Stimulated activated CD8-positive, alpha-beta memory T cell treated with anti-CD3 and anti-CD28 coated beads, Interleukin-4, amount 100 ng/mL, for 1 hour (primary cell): ENCODE data around the gene STK17B.

Experiments
- DNase-seq, 2 donors: peaks; one replicate each; pipeline ENCODE4 v3.0.0-alpha.2; 2020; ENCODE audit warnings: low read depth in 2 of 2, low spot score in 1 of 2

STK17B gene

DNA sequence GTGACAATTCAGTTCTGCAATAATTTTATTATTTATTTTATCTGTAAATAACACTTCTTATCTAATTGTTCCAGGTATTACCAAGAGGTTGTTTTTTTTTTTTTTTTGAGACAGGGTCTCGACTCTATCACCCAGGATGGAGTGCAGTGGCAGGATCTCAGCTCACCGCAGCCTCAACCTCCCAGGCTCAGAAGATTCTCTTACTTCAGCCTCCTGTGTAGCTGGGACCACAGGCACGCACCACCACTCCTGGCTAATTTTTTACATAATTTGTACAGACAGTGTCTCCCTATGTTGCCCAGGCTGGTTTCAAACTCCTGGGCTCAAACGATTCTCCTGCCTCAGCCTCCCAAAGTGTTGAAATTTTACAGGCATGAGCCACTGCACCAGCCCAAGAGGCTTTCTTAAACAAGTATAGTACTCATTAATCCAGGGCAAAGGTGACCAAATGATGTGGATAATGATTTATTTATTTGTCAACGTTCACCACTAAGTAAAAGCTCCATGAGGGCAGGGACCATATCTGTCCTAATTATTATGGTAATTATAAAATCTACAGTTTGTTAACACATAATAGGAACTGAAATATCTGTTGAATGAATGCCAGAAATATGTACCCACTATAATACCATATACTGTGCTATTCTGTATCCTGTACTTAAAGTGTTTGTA is 12.0 kb downstream of the STK17B start:
- no peak for DNase-seq

DNA sequence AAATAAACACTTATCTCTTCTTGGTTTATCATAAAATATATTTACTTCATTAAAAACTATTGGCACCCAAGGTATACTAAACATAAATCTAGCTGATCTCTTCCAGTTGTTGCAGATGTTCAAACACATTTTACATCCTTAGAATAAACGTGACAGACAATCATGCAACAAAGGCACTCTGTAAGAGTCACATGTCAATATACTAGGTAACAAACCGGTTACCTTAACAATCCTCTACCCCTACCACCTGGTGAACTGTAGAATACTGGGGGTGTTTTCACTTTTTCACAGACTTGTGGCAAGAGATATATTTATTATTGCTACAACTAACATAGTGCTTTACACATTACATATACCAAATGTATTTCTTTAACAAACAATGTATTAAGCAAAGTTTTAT is 15.8 kb downstream of the STK17B start:
- DNase-seq, result no peak

DNA sequence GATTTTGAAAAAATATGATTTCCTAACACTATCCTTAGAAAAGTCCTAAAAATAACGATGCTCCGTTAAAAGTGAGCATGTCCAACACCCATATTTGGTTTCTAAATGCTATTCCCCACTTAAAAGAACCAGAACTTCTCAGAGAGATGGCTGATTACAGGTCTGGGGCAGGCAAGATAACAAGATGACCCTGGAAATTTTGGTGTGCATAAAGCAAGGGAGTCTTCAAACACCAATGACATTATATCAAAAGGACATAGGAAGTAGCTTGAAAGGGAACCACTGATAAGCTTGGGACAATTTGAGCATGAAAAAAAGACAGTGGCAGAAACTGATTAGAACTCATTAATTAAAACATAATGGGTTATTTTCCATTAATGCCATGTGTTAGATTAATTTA is 17.9 kb downstream of the STK17B start:
- no peak for DNase-seq

DNA sequence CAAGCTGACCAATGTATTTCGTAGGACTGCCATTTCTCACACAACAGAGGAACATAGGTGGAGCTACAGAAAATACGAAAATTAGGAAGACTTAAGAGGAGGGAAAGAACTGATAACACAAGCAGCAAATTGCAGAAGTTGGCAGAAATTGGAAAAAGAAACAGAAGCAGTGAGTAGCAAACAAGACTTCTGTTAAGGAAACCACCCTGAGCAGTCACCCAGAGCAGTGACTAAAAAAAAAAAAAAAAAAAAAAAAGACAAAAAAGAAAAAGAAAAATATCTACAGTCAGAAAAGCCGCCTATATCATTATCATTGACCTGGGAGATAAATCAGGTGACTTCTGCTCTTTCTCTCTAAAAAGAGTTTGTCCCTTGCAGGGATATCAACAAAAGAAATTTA is 21.4 kb downstream of the STK17B start:
- no peak for DNase-seq

DNA sequence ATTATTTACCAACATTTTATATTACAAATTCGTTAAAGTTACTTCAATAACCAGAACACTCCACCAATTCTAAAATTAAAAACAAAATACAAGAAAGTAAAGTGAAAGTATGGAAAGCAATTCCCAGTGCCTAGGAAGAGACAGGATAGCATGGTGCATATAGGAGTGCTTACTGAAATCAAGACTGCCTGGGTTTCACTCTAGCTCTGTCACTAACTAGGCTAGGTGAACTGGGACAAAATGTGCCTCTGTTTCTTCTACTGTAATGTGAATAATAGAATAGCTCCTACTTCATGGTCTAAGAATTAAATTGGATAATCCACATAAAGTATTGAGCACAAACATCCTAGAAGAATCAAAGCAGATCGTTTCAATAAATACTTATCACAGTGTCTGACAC is 22.6 kb downstream of the STK17B start:
- DNase-seq, result no peak

DNA sequence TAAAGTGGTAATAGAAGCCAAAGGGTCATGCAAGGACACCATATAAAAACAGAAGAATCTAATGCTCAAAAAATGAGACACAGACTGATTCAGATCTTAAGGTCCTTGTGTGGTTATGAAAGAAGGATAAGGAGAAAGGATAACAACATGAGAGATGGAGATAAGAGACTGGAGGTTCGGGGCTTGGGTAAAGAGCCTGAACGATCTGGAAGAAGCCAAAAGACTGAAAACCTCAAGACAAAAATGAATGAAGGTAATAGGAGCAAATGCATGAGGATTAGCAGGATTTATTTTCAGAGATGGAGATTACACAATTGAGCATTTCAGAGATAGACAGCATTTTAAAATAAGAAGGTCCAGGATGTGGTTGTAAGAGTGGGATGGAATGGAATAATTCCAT is 26.1 kb downstream of the STK17B start:
- DNase-seq, result no peak

DNA sequence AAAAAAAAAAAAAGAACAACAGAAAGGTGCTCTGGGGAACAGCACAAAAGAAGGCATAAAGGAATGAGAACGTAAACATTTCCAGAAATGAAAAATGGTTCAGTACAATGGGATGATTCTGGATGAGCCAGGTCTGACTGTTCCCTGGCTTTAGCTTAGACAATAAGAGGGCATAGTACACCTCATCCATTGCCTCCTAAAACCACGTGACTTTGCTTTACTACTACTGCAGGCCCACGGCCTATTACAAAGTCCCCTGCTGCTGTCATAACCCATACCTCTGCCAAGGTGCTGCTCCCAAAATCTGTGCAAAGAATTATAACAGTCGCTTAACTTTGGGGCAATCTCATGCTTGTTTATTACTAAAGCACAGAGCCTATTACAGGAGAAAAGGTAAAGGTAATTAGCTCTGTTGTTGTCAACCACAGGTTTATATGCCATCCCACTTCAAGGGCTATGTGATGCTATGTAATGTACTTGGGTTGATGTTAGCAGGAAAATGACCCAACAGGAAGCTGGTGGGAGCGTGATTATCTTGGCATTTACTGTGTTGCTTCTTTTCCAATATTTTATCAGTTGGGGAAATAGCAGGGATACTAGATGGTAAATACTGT is 26.8 kb downstream of the STK17B start:
- DNase-seq, result no peak

DNA sequence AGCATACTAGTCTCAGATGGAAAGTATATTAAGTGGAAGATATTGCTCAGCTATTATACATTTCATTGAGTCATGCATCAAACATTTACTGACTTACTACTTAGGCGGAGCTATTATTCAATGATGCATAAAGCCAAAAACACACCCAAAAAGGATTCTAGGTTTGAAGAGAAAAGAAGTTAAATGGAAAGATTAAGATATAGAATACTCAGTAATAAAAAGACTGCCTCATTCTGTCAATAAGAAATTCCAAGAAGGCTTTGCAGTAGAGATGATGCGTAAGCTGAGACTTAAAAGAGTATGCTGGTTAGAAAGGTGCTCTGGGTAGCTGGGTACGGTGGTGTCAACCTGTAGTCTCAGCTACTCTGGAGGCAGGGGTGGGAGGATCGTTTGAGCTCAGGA is 27.6 kb downstream of the STK17B start:
- DNase-seq, result no peak

DNA sequence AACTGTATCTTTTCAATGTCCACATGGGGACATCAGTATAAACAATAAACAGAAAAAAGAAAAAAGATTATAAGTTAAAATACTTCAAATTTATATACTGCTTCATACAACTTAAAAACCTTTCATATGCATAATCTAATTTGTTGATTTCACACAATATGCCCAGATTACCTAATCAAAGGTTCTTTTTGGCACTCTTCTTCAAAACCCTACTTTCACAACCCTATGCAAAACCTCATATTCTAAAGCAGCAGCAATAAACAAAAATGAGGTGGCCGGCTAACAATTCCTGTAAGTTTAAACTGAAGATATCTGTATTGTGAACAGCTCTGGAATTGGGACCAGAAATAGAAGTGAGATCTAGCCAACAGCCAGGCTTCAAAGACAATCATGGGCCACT is 28.6 kb downstream of the STK17B start:
- DNase-seq, result no peak

DNA sequence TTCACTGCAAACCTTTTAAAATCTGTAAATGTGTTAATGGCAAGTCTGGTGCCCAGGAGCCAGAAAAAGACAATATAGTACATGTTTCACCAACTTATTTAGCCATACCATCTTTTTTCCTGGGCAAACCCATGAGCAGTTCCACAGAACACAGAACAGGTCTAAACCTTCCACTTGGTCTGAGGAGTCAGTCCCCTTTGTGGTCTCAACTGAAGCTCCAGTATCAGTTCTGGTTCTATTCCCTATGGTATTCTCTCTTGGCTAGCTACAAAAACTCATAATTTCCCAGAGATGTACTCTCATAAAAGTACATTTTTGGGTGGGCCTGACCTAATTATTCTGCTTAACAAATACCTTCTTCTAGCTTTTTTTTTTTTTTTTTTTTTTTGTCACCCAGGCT is 31.2 kb downstream of the STK17B start:
- DNase-seq, result no peak

DNA sequence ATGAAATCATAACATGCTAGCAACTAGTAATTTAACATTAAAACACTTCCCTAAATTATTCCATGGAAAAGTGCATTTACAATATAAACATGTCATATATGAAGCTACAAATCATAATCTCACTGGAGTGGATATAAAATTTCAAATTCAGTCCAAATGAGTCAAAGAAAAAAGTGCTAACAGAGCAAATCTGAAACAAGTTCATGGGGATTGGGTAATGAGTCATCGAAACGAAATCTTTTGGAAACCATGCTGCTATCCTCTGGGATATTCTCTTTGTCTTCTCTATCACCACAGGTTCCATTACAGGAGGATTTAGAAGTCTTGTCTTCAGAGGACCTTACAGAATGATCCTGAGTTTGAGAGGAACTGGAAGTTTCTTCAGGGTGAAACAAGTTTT is 34.1 kb downstream of the STK17B start:
- no peak for DNase-seq

DNA sequence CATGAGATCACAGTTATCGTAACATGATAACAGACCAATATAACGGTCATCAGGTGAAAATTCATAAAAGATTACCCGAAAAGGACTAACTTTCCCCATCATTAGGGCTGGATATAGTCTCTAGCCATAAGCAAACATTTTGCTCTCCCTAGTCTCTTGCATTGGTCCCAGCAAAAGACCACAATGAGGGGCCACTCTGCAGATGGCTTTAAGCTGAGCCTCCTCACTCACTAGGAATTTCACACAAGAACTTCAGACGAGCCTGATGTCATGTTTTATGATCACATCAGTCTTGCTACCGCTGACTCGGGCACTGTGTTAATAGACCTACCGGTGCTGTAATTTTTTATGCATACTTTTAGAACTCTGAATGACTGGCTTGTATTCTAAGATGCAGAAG is 35.2 kb downstream of the STK17B start:
- no peak for DNase-seq

DNA sequence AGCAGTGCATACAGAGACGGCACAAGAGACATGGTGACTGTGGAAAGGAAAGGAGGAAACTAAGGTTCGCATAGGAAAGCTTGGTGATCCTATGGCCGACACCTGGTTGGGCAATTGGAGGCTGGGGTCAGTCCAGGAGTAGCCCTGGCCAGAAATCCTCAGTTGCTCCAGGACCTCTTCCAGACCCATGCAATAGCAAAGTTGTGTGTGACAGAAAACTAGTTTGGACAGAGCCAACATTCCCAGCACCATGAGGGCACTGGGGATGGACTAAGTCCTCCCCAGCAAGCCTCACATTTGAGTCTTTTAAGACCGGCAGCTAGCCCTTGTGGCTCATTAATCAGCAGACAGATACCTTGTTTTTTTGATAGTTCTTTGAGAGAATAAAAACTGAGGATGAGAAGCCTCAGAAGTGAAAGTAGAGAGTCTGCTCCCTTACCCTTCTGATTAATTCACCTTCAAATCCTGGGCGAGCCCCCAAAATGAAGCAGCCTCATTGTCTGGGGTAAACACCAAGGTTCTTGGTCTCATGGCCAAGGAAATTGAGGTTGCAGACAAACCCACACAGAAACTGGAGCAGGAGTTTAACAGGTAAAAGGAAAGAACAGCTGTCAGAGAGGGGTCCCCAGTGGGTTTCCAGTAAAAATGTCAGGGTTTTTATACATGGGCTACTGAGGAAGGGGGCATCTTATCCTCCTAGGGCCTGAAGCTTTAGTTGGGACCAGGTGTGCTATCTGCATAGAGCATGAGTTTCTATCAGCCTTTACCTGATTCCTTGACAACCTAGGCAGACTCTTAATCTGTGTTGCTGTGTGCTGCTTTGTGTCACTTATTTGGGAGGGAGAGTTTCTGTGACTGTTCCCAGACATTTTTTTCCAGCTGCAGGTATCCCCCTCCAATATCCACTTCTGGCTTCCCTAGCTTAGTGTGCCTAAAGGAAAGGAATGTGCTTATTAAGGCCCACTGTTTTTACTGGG is 39.1 kb downstream of the STK17B start:
- peak in 1 of 2 donors; percentile 16 for DNase-seq

DNA sequence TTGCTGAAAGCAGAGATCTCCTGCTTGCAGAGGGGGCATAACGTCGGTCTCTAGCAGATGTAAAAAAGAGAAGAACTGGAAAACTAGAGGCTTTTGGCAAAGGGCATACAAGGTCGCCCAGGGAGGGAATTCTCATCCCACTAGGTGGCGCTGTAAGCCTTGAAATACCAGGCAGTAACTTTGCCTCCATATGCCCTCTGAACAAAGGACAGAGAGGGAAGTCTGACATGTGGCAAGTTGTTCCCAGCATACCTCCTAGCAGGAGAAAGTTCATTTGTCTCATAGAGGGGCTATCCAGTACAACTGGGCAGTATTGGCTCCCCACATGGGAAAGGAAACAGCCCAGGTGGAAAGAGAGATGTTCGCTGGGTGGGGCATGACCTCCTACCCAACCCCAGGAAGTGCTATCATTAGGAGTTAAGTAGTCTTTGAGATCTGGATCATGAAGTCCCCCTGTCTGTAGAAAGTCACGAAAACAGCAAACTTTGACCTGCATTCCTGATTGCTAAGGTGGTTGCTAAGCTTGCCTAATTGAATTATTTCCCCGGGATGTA is 39.9 kb downstream of the STK17B start:
- peak; percentile 38 to 43 for DNase-seq

DNA sequence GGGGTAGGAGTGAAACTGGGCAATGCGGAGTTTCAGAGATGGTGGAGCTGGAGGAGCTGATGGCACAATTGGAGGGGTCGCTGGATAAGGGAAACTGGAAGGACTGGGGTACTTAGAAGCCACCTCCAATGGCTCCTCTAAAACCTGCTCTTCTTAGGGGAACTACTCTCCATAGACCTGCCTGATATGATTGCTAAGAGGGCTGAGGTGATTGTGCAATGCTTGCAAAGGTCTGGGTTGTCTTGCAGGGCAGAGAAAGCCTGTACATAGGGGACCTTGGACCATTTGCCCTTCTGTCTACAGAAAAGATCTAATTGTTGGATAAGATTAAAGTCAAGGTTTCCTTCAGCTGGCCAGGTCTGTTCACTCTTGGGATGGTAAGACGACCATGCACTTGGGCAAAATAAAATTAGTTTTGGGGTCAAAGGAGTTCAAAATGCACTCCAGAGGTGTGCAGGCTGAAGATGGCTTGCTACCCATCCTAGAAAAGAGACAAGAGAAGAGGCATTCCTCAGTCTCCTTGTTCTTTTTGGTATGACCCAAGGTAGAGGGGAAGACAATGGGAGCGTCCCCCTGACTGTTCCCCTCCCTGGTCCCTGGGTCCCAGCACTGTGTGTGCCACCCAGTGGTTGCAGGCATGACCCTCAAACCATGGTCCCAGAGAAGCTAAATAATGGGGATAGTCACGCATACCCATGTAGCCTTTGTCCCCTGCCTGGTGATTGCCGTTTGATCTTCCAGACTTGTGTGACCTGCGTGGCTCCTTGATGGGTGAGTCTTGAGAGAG is 41.1 kb downstream of the STK17B start:
- no peak for DNase-seq

DNA sequence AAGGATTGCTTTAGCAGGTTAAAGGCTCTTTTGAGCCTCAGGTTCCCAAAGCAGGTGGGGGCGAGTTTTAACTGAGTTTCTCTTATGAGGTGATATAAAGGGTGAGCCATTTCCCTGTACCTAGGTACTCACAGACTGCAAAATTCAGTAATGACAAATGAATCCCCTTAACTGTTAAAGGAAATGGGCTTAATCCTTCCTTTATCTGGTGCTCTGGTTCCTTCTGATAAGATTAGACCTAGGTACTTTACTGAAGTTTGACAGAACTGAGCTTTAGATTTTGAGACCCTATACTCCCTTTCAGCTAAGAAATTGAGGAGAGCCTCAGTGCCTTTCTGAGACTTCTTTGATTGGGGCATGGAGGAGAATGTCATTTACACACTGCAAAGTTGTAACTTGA is 42.6 kb downstream of the STK17B start:
- no peak for DNase-seq

DNA sequence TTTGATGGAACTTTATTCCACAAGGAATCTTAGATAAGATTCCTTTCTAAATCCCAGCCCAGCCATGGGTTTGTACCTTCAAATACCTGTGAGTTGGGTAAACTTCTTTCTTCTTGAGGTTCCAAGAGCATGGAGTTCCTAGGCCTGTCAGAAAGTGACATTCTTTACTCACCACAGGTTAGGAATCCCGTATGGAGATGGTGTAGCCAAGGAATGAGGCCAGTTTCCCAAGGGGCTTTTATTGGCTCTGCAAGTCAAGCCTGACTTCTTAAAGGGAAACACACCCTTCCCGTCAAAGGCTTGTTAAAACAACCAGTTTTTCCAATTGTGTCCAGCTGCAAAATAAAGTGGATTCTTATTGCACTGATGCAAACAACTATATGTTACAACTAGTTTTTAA is 45.8 kb downstream of the STK17B start:
- DNase-seq, result no peak

DNA sequence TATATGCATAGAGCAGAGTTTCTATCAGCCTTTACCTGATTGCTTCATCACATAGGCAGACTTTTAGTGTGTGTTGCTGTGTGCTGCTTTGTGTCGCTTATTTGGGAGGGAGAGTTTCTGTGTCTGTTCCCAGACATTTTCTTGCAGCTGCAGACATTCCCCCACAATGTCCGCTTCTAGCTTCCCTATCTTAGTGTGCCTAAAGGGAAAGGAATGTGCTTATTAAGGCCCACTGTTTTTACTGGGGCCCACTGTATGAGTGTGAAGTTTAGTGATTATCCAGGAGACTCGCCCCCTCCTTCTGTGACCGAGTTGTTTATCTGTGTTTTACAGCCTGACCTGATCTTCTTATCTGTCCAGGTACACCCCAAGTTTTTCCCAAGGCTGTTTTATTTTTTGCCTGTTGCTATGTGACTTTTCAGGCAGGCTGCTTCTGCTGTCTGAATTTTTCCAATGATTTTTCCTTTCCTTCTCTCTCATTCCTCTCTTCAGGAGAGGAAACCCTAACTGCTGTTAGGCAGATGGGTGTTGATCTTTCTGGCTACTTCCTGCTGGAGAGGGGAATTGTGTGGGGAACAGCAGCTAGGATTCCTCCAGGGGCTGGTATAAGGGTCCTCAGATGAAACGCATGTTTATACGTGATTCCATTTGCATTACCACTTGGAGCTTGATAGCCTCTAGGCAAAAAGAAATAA is 47.6 kb downstream of the STK17B start:
- no peak for DNase-seq

DNA sequence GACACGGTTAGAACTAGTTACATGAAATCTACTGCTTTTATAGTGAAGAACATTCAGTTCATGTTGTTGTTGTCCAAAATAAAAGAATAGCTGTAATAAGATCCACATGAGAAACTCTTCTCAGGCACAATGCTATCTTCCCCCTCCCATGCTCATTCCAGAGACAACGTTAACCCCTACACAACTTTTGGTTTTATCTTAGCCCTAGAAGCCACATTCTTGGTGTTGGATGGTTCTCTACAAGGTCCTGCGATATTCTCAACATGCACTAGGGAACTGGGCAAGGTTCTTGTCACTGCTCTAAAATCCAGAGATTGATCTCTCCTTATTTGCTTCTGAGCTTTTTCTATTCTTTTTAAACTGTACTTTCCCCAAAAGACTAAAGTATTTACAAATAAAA is 51.5 kb downstream of the STK17B start:
- no peak for DNase-seq

DNA sequence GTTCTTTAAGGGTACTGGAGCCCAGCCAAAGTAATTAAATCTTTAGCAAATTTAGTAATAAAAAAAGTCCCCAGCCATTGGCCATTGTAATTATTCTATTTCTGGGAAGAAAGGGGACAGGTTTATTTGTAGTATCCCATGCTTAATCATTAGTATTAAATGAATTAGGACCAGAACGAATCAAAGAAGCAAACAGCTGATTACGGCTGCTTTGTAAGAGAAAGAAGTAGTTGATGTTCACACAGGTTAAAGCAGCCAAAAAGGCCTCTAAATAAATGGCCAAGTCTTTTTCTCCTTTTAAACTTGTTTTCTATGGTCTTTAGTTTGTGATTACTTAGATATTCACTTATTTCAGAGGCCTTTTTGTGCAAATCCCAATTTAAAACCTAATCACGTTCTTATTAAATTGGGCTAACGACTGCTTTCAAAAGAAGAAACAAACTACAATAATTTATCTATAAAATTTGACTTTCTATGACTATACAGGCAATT is 54.1 kb downstream of the STK17B start:
- DNase-seq, result no peak
